Measurements from ENCODE around the gene MUC5B.

MUC5B gene

GRCh38 chr11:1220941-1221721 is 1.7 kb upstream of the MUC5B start:
- TF ChIP-seq GATA2 (IDR thresholded peaks at IDR 0.05; ENCODE audit: low read depth, low read length) (no peak), GATA3 (IDR thresholded peaks at IDR 0.05; ENCODE audit: low read depth, low read length) (no peak)

GRCh38 chr11:1221848-1222311 is 986 bp upstream of the MUC5B start:
- TF ChIP-seq GATA3 (IDR thresholded peaks at IDR 0.05; ENCODE audit: low read depth, low read length) (no peak), GATA2 (IDR thresholded peaks at IDR 0.05; ENCODE audit: low read depth, low read length) (no peak)

- TF ChIP-seq GATA3 (IDR thresholded peaks at IDR 0.05; ENCODE audit: low read depth, low read length): no peak
- no peak for TF ChIP-seq GATA2 (IDR thresholded peaks at IDR 0.05; ENCODE audit: low read depth, low read length)
Measured at GRCh38 chr11:1223346-1224110, 662 bp downstream of the MUC5B start.

- TF ChIP-seq GATA2 (IDR thresholded peaks at IDR 0.05; ENCODE audit: low read depth, low read length) (no peak), GATA3 (IDR thresholded peaks at IDR 0.05; ENCODE audit: low read depth, low read length) (no peak)
Measured at GRCh38 chr11:1224111-1224490, 1.2 kb downstream of the MUC5B start.

GRCh38 chr11:1224491-1225385 is 1.9 kb downstream of the MUC5B start:
- TF ChIP-seq GATA3 (IDR thresholded peaks at IDR 0.05; ENCODE audit: low read depth, low read length) (no peak), GATA2 (IDR thresholded peaks at IDR 0.05; ENCODE audit: low read depth, low read length) (no peak)

GRCh38 chr11:1225386-1226225 is 2.7 kb downstream of the MUC5B start:
- no peak for TF ChIP-seq GATA3 (IDR thresholded peaks at IDR 0.05; ENCODE audit: low read depth, low read length)
- no peak for TF ChIP-seq GATA2 (IDR thresholded peaks at IDR 0.05; ENCODE audit: low read depth, low read length)

GRCh38 chr11:1226226-1226985 is 3.5 kb downstream of the MUC5B start:
- TF ChIP-seq GATA2 (IDR thresholded peaks at IDR 0.05; ENCODE audit: low read depth, low read length) (no peak), GATA3 (IDR thresholded peaks at IDR 0.05; ENCODE audit: low read depth, low read length) (no peak)

- TF ChIP-seq GATA3 (IDR thresholded peaks at IDR 0.05; ENCODE audit: low read depth, low read length): no peak
- TF ChIP-seq GATA2 (IDR thresholded peaks at IDR 0.05; ENCODE audit: low read depth, low read length): no peak
Measured at GRCh38 chr11:1226986-1227550, 4.2 kb downstream of the MUC5B start.

GRCh38 chr11:1227551-1228100 is 4.8 kb downstream of the MUC5B start:
- TF ChIP-seq GATA2 (IDR thresholded peaks at IDR 0.05; ENCODE audit: low read depth, low read length) (no peak), GATA3 (IDR thresholded peaks at IDR 0.05; ENCODE audit: low read depth, low read length) (no peak)

- TF ChIP-seq GATA2 (IDR thresholded peaks at IDR 0.05; ENCODE audit: low read depth, low read length): no peak
- TF ChIP-seq GATA3 (IDR thresholded peaks at IDR 0.05; ENCODE audit: low read depth, low read length): no peak
Measured at GRCh38 chr11:1228101-1228821, 5.4 kb downstream of the MUC5B start.

- no peak for TF ChIP-seq GATA2 (IDR thresholded peaks at IDR 0.05; ENCODE audit: low read depth, low read length)
- no peak for TF ChIP-seq GATA3 (IDR thresholded peaks at IDR 0.05; ENCODE audit: low read depth, low read length)
Measured at GRCh38 chr11:1228921-1229451, 6.1 kb downstream of the MUC5B start.
